GM18868 (cell line): ENCODE results near the gene SERPINB10.
A peak's percentile ranks its signal among the peaks of the same experiment; 100 is the strongest.

Experiments
- ATAC-seq: cut with Tn5 transposase; IDR thresholded peaks from one replicate; pipeline ENCODE4 v1.9.1; 2021; ENCODE audit warnings: mild to moderate bottlenecking, moderate library complexity; ENCODE audit not compliant: unreplicated experiment

Gene SERPINB10

GRCh38 chr18:63890237-63890949, 17.4 kb upstream of the SERPINB10 start:
- ATAC-seq: no peak

GRCh38 chr18:63890950-63891304, 16.8 kb upstream of the SERPINB10 start:
- ATAC-seq: peak; percentile 66

- ATAC-seq: no peak
Measured at GRCh38 chr18:63892566-63892965, 15.2 kb upstream of the SERPINB10 start.

- no peak for ATAC-seq
Measured at GRCh38 chr18:63894106-63894772, 13.5 kb upstream of the SERPINB10 start.

- ATAC-seq: no peak
Measured at GRCh38 chr18:63895190-63895589, 12.6 kb upstream of the SERPINB10 start.

GRCh38 chr18:63897072-63897471, 10.7 kb upstream of the SERPINB10 start:
- no peak for ATAC-seq

GRCh38 chr18:63899206-63899605, 8.6 kb upstream of the SERPINB10 start:
- no peak for ATAC-seq

GRCh38 chr18:63903851-63904570, 3.7 kb upstream of the SERPINB10 start:
- no peak for ATAC-seq

GRCh38 chr18:63904694-63905093, 3.1 kb upstream of the SERPINB10 start:
- ATAC-seq: no peak

GRCh38 chr18:63905361-63905760, 2.4 kb upstream of the SERPINB10 start:
- ATAC-seq: peak; percentile 25

- ATAC-seq: no peak
Measured at GRCh38 chr18:63906056-63906455, 1.7 kb upstream of the SERPINB10 start.

GRCh38 chr18:63908858-63909257, 1.1 kb downstream of the SERPINB10 start:
- ATAC-seq: peak; percentile 55

GRCh38 chr18:63909870-63910269, 2.1 kb downstream of the SERPINB10 start:
- peak; percentile 77 for ATAC-seq

GRCh38 chr18:63917817-63918216, 10.1 kb downstream of the SERPINB10 start:
- no peak for ATAC-seq

GRCh38 chr18:63922049-63922448, 14.3 kb downstream of the SERPINB10 start:
- ATAC-seq: no peak

GRCh38 chr18:63924551-63924950, 16.8 kb downstream of the SERPINB10 start:
- no peak for ATAC-seq

- no peak for ATAC-seq
Measured at GRCh38 chr18:63928331-63928730, 20.6 kb downstream of the SERPINB10 start.

- peak; percentile 50 for ATAC-seq
Measured at GRCh38 chr18:63929369-63929768, 21.6 kb downstream of the SERPINB10 start.

- no peak for ATAC-seq
Measured at GRCh38 chr18:63930773-63931354, 23.1 kb downstream of the SERPINB10 start.

GRCh38 chr18:63936156-63936931, 28.6 kb downstream of the SERPINB10 start:
- ATAC-seq: peak; percentile 95

GRCh38 chr18:63936932-63937393, 29.2 kb downstream of the SERPINB10 start:
- no peak for ATAC-seq
